ENCODE data around the gene SEC16B.

- TF ChIP-seq, protein P1, sequence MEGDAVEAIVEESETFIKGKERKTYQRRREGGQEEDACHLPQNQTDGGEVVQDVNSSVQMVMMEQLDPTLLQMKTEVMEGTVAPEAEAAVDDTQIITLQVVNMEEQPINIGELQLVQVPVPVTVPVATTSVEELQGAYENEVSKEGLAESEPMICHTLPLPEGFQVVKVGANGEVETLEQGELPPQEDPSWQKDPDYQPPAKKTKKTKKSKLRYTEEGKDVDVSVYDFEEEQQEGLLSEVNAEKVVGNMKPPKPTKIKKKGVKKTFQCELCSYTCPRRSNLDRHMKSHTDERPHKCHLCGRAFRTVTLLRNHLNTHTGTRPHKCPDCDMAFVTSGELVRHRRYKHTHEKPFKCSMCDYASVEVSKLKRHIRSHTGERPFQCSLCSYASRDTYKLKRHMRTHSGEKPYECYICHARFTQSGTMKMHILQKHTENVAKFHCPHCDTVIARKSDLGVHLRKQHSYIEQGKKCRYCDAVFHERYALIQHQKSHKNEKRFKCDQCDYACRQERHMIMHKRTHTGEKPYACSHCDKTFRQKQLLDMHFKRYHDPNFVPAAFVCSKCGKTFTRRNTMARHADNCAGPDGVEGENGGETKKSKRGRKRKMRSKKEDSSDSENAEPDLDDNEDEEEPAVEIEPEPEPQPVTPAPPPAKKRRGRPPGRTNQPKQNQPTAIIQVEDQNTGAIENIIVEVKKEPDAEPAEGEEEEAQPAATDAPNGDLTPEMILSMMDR (conservative IDR thresholded peaks at IDR 0.05; ENCODE audit: low read length), result no peak
- TF ChIP-seq EZH2phosphoT487 (IDR thresholded peaks at IDR 0.05; ENCODE audit: borderline replicate concordance, low read depth, low read length), result no peak
These were observed 44.9 kb downstream of the SEC16B start for GRCh38 chr1:177925006-177925405.

All from OCI-LY7 (cell line).